ENCODE measurements around the gene DLST. TPM values are rescaled to one million over a fixed set of nuclear protein-coding genes. Genes with fewer than 3 reads are reported as not detected.
A peak's percentile ranks its signal among the peaks of the same experiment; 100 is the strongest.

DLST gene
- polyA plus RNA-seq, 3 donors, result 6.7 to 76.5 (median 7.3) TPM

GRCh38 chr14:74941676-74942097, 60.0 kb downstream of the DLST start:
- no peaks in the 10 kb centered on the region for H3K36me3 ChIP-seq (replicated peaks in 1 of 2; ENCODE audit: control insufficient read depth in 1 of 2, insufficient read depth in 2 of 2, low read length in 2 of 2)
- Mint-ChIP-seq H3K36me3 (no peaks in the 10 kb centered on the region), H3K4me1 (peaks cover 64% of the 10 kb centered on the region), H3K4me3 (peak overlapping the region; percentile 69 to 87), H3K27me3 (ENCODE audit: low read depth in 3 of 3) (peaks cover 1 to 6% (median 5%) of the 10 kb centered on the region in 3 donors), H3K27ac (peak overlapping the region; percentile 94 to 97 (median 96)), H3K9me3 (peaks cover 0 to 5% (median 1%) of the 10 kb centered on the region in 7 donors)
- TF ChIP-seq CTCF (IDR thresholded peaks at IDR 0.05), result no peak
- H3K9ac ChIP-seq (ENCODE audit: insufficient read depth, low read length, poor library complexity, severe bottlenecking), result peak overlapping the region; percentile 41
- 2% methylated on average over 11 of the region's 13 CpGs for WGBS (ENCODE audit: insufficient coverage)
- no peaks in the 10 kb centered on the region for H3K79me2 ChIP-seq (ENCODE audit: insufficient read depth, low read length)
- peak overlapping the region in 2 of 3 experiments; percentile 20 to 42 for H3K4me3 ChIP-seq (replicated peaks in 1 of 3; ENCODE audit: low read depth in 2 of 3, low read length in 3 of 3)
- no peaks in the 10 kb centered on the region for H3K9me3 ChIP-seq (replicated peaks in 1 of 2; ENCODE audit: control insufficient read depth in 1 of 2, insufficient read depth in 1 of 2, low read length in 2 of 2)
- DNase-seq, result peak; percentile 65 to 78 (median 70)
- peak overlapping the region; percentile 84 to 92 for H3K27ac ChIP-seq (ENCODE audit: low read depth in 1 of 2, low read length in 2 of 2)
- peak overlapping the region; percentile 84 for H2AFZ ChIP-seq (ENCODE audit: insufficient read depth, low read depth, low read length, poor library complexity, severe bottlenecking)
- H3K4me1 ChIP-seq (ENCODE audit: control insufficient read depth in 1 of 2, insufficient read depth in 2 of 2, low read length in 2 of 2), result peaks cover 56 to 60% of the 10 kb centered on the region in 2 donors
- no peaks in the 10 kb centered on the region for H4K20me1 ChIP-seq (ENCODE audit: insufficient read depth, low read length)
- intact Hi-C loops (cut with micrococcal nuclease), result loop anchor here in 1 of 2 donors (10.0 kb wide), 1 partner anchor 123 kb away; the partner anchor contains the start of genes ACYP1 and ZC2HC1C
- peak overlapping the region; percentile 69 for H3K4me2 ChIP-seq (replicated peaks; ENCODE audit: extremely low read depth, low read length, poor library complexity, severe bottlenecking)
- H3K27me3 ChIP-seq (ENCODE audit: control insufficient read depth in 2 of 2, insufficient read depth in 2 of 2, low read length in 2 of 2), result no peaks in the 10 kb centered on the region

GRCh38 chr14:74942181-74942580, 60.5 kb downstream of the DLST start:
- peak overlapping the region; percentile 41 for H3K9ac ChIP-seq (ENCODE audit: insufficient read depth, low read length, poor library complexity, severe bottlenecking)
- H3K27ac ChIP-seq (ENCODE audit: low read depth in 1 of 2, low read length in 2 of 2), result peak overlapping the region; percentile 84 to 92
- no peaks in the 10 kb centered on the region for H3K36me3 Mint-ChIP-seq
- peak overlapping the region; percentile 84 for H2AFZ ChIP-seq (ENCODE audit: insufficient read depth, low read depth, low read length, poor library complexity, severe bottlenecking)
- H3K27ac Mint-ChIP-seq, result peak overlapping the region; percentile 94 to 97 (median 96)
- H3K79me2 ChIP-seq (ENCODE audit: insufficient read depth, low read length), result no peaks in the 10 kb centered on the region
- no peak for DNase-seq
- 72% methylated on average over 3 of the region's 12 CpGs for WGBS (ENCODE audit: insufficient coverage)
- H4K20me1 ChIP-seq (ENCODE audit: insufficient read depth, low read length), result no peaks in the 10 kb centered on the region
- H3K27me3 Mint-ChIP-seq (ENCODE audit: low read depth in 3 of 3), result peaks cover 1 to 6% (median 5%) of the 10 kb centered on the region in 3 donors
- TF ChIP-seq CTCF (IDR thresholded peaks at IDR 0.05), result no peak
- peak overlapping the region; percentile 69 to 87 for H3K4me3 Mint-ChIP-seq
- peak overlapping the region in 2 of 3 experiments; percentile 20 to 42 for H3K4me3 ChIP-seq (replicated peaks in 1 of 3; ENCODE audit: low read depth in 2 of 3, low read length in 3 of 3)
- no peaks in the 10 kb centered on the region for H3K36me3 ChIP-seq (replicated peaks in 1 of 2; ENCODE audit: control insufficient read depth in 1 of 2, insufficient read depth in 2 of 2, low read length in 2 of 2)
- H3K9me3 ChIP-seq (replicated peaks in 1 of 2; ENCODE audit: control insufficient read depth in 1 of 2, insufficient read depth in 1 of 2, low read length in 2 of 2), result no peaks in the 10 kb centered on the region
- intact Hi-C loops (cut with micrococcal nuclease), result loop anchor here in 1 of 2 donors (10.0 kb wide), 1 partner anchor 123 kb away; the partner anchor contains the start of genes ACYP1 and ZC2HC1C
- H3K4me2 ChIP-seq (replicated peaks; ENCODE audit: extremely low read depth, low read length, poor library complexity, severe bottlenecking), result peak overlapping the region; percentile 69
- peaks cover 56 to 60% of the 10 kb centered on the region in 2 donors for H3K4me1 ChIP-seq (ENCODE audit: control insufficient read depth in 1 of 2, insufficient read depth in 2 of 2, low read length in 2 of 2)
- no peaks in the 10 kb centered on the region for H3K27me3 ChIP-seq (ENCODE audit: control insufficient read depth in 2 of 2, insufficient read depth in 2 of 2, low read length in 2 of 2)
- peaks cover 64% of the 10 kb centered on the region for H3K4me1 Mint-ChIP-seq
- H3K9me3 Mint-ChIP-seq, result peaks cover 0 to 5% (median 1%) of the 10 kb centered on the region in 7 donors
